ENCODE results near the gene ACKR4.

DNA sequence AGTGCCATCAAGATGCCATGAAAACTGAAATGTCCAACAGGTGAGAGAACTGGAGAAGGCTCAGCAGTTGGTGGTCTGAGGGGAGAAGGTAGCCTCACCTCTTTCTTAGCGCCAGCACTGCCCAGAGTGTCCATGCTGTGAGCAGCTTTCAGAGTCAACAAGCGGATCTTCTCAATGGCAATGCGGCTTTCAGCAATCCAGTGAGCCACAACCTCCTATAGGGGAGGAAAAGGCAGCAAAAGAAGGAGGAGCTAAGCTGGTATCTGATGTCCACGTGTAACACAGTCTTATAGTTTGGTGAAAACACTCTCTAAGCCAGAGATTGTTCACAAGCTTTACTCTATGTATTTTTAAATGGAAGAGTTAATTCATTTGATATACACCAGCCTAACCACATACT, 36.1 kb upstream of the ACKR4 start:
- TF ChIP-seq POLR2A (IDR thresholded peaks at IDR 0.05; ENCODE audit: low read length) (no peak), GATA1 (IDR thresholded peaks at IDR 0.05; ENCODE audit: low read depth, low read length) (no peak)
